Measurements from ENCODE around the gene CAMK1D. TPM values are rescaled to one million over a fixed set of nuclear protein-coding genes. Genes with fewer than 3 reads are reported as not detected.
"Not testable (repeated sequence)": the region's sequence is repeated elsewhere in the genome, so short reads cannot be mapped to it uniquely, and the experiment has no call there.

Gene CAMK1D
- 0.10 TPM in 1 of 2 replicates, not detected in the other for total RNA-seq (2014; rRNA removed; shearing (Covaris generic))

DNA sequence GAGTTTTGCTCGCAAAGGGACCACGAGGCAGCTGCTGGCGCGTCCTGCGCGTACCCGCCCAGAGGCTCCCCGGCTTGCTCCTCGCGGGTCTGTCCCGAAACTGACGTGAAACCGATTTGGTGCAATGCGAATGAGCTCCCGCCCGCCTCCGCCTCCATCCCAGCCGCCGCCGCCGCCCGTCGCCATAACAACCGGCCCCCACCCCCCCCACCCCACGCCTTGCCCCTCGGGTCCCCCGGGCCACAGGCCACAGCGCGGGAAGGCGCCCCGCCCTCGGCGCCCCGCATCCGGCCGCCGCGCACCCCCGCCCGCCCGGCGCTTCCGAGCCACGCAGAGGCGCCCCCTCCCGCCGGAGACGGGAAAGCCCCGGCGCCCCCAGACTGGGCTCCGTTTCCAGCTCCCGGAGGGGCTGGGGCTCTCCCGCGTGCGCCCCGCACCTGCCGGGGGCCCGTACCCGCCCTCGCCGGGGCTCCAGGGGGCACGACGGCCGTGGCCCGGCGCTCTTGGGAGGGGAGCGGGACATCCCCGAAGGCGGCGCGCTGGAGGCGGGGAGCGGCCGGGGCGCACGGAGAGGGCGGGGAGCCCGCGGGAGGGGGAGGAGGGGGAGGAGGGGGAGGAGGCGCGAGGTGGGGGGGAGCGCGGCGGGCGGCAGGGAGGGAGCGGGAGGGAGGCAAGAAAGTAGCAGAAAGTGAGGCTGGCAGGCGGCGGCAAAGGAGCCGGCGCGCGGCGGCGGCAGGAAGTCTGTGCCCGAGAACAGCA, at the start of gene CAMK1D:
CAMK1D (plus strand) TSS at position 678 of the 759 bp plus-strand sequence.
- in situ Hi-C loops (cut with HindIII; ENCODE audit: low sequenced_read_pairs) = no loop called here
- DNase-seq (ENCODE audit: low spot score) = peak; percentile 82

DNA sequence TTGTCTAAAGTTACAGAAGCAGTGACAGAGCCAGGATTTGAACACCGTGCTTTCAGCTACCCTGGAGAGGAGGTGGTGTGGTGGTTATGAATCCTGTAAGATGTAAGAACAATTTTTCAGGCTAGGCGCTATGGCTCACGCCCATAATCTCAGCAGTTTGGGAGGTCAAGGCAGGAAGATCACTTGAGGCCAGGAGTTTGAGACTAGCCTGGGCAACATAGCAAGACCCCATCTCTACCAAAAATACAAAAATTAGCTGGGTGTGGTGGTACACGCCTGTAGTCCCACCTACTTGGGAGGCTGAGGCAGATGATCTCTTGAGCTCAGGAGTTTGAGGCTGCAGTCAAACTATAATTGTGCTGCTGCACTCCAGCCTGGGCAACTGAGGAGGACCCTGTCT, 48.3 kb upstream of the CAMK1D start:
- DNase-seq (ENCODE audit: low spot score); in situ Hi-C loops (cut with HindIII; ENCODE audit: low sequenced_read_pairs): not testable (repeated sequence)

DNA sequence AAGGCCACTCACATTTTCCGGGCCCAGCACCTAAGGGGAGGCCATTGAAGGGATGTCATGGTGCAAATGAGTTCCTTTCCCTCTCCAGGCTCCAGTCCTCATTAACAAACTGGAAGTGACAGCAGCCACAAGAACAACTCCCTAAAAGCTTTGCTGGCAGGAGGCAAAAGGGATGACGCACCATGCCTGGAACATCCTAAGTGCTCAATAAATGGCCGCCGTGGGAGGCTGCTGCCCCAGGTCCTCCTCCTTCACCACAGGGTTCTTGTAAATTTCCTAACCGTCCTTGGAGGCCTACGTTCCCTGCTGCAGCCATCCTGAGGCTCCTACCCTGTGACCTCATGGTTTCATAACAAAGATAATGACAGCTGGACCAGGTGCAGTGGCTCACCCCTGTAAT, 41.3 kb upstream of the CAMK1D start:
- in situ Hi-C loops (cut with HindIII; ENCODE audit: low sequenced_read_pairs) = no loop called here

DNA sequence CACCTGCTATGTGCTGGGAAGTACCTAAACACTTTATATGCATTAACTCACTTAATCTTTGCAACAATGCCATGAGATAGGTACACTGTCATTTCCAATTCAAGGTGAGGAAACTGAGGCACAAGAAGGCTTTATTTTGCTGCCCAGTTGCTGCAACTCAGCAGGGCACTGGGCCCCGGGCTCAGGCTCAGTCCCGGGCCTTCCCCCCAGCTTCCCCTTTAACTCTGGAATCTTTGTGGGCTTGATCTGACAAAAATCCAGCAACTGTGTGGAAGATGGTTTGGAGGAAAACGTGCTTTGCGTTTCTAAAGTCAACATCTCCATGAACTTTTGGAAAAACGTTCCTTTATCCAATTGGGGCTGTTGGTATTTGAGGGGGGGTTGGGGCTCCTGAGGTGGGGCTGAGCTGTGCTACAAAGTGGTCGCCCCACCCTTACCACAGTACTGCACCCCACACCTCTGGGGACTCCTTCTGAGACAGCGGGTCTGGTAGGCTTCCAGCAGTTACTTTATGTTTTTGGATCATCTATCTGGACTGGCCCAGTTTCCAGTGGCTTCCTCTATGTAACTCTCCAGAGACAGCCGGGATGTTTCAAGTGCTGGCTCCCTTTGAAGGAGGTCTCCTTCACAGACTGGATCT, 40.5 kb upstream of the CAMK1D start:
- in situ Hi-C loops (cut with HindIII; ENCODE audit: low sequenced_read_pairs) = no loop called here
- DNase-seq (ENCODE audit: low spot score) = no peak

More for the DNA sequence above, 41.3 kb upstream of the CAMK1D start:
- DNase-seq (ENCODE audit: low spot score) = no peak

- in situ Hi-C loops (cut with HindIII; ENCODE audit: low sequenced_read_pairs); DNase-seq (ENCODE audit: low spot score): not testable (repeated sequence)
Observed at GRCh38 chr10:12309783-12310182, 39.6 kb upstream of the CAMK1D start.

DNA sequence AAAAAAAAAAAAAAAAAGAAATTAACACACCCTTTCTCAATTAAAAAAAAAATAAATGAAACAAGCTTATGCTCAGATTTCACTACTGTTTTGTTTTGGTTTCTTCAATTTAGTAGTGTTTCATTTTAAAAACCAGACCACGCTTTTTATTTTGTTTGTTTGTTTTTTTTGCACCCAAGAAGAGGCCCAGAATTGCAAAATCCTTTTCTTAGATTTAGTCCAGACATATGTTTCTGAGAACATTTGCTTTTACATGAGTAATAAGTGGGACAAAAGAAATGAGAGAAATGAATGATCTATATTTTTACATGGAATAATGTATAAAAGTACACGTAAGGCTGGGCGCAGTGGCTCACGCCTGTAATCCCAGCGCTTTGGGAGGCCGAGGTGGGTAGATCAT, 34.5 kb upstream of the CAMK1D start:
- in situ Hi-C loops (cut with HindIII; ENCODE audit: low sequenced_read_pairs) = no loop called here
- DNase-seq (ENCODE audit: low spot score) = no peak

- DNase-seq (ENCODE audit: low spot score) = no peak
- in situ Hi-C loops (cut with HindIII; ENCODE audit: low sequenced_read_pairs) = no loop called here
Observed at GRCh38 chr10:12319076-12319475, 30.3 kb upstream of the CAMK1D start.

GRCh38 chr10:12320892-12321291, 28.5 kb upstream of the CAMK1D start:
- no peak for DNase-seq (ENCODE audit: low spot score)
- in situ Hi-C loops (cut with HindIII; ENCODE audit: low sequenced_read_pairs) = no loop called here

DNA sequence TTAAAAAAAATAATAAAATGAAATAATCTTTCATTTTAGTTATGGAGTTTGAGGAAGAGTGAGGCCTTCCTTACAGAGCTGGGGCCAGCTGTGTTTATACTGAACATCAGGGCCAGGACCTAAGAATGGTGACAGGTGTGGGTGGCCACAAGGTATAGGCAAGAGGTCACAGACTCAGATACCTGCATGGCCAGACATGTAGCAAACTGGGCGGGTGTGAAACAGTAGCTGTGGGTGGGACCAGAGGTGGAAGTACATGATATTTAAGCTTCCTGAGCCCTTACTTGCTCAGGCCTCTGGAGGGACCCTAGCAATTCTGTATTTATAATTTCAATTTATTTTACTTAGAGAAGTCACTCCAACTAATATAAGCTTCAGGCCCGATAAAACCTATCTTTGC, 27.7 kb upstream of the CAMK1D start:
- in situ Hi-C loops (cut with HindIII; ENCODE audit: low sequenced_read_pairs) = no loop called here
- no peak for DNase-seq (ENCODE audit: low spot score)

- in situ Hi-C loops (cut with HindIII; ENCODE audit: low sequenced_read_pairs) = no loop called here
- DNase-seq (ENCODE audit: low spot score) = no peak
Observed at GRCh38 chr10:12322583-12323131, 26.7 kb upstream of the CAMK1D start.

- no peak for DNase-seq (ENCODE audit: low spot score)
- in situ Hi-C loops (cut with HindIII; ENCODE audit: low sequenced_read_pairs) = no loop called here
Observed at GRCh38 chr10:12324530-12324929, 24.8 kb upstream of the CAMK1D start.

DNA sequence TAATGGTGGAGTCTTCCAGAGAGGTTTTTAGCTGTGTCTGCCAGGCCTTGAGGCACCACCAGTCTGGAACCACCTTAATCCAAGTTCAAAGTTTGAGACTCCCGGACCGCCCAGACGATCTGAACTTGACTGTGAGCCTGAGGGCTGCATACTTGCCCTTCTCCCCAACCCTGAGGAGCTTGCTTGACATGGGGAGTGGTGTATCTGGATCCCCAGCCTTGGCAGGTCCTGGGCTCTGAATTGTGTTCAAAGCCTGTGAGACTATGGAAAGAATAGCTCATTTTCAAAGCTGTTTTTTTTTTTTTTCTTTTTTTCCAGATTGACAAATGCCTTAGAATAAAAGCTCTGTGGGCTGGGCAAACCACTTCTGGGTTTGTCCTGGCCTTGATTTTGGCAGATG, 22.3 kb upstream of the CAMK1D start:
- no peak for DNase-seq (ENCODE audit: low spot score)
- in situ Hi-C loops (cut with HindIII; ENCODE audit: low sequenced_read_pairs) = no loop called here

DNA sequence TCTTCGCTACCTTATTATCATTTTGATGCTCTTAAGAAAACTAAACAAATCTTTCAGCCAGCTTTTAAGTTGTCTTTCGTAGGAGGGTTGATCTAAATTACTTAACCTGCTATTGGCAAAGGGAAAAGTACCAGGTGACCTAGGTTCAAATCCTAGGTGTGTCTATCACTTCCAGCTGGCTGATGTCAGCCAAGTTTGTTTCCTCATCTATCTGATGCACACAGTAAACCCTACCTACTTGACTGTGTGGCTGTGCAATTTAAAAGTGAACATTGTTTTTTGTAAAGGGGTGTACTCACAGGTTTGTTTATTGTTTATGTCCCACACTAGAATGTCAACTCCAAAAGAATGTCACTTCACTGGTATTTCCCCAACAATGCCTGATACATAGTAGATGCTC, 21.9 kb upstream of the CAMK1D start:
- in situ Hi-C loops (cut with HindIII; ENCODE audit: low sequenced_read_pairs) = no loop called here
- DNase-seq (ENCODE audit: low spot score) = no peak

DNA sequence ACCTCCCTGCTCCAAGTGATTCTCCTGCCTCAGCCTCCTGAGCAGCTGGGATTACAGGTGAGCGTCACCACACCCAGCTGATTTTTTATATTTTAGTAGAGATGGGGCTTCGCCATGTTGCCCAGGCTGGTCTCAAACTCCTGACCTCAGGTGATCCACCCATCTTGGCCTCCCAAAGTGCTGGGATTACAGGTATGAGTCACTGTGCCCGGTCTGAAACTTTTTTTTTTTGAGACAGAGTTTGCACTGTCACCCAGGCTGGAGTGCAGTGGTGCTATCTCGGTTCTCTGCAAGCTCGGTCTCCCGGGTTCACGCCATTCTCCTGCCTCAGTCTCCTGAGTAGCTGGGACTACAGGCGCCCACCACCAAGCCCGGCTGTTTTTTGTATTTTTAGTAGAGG, 21.0 kb upstream of the CAMK1D start:
- DNase-seq (ENCODE audit: low spot score); in situ Hi-C loops (cut with HindIII; ENCODE audit: low sequenced_read_pairs): not testable (repeated sequence)

DNA sequence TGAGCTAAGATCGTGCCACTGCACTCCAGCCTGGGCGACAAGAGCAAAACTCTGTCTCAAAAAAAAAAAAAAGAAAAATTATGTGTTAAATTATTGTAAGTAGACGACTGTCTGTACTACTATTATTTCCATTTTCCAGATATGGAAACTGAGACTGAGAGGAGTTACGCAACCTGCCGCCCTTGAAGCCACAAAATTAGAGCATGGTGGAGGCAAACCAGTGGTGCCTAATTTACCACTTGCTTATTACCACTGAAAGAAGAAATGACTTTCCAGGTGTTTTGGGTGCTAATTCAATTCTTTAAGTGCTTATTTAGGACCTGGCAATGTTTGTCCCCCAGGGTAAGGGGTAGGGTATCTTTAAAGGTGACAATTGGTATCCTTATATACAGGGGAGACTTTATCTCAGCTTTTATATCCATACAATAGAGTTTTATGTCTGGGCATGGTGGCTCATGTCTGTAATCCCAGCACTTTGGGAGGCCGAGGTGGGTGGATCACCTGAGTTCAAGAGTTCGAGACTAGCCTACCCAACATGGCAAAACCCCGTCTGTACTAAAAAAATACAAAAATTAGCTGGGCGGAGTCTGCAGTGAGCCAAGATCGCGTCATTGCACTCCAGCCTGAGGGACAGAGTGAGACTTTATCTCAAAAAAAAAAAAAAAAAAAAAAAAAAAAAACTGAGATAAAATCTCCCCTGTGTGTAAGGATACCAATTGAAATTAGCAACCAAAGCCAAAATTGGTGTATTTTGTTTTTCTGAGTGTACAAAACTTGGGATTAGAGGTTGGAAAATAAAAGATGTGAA, 16.6 kb upstream of the CAMK1D start:
- in situ Hi-C loops (cut with HindIII; ENCODE audit: low sequenced_read_pairs) = no loop called here
- DNase-seq (ENCODE audit: low spot score) = no peak

- in situ Hi-C loops (cut with HindIII; ENCODE audit: low sequenced_read_pairs) = no loop called here
- DNase-seq (ENCODE audit: low spot score) = no peak
Observed at GRCh38 chr10:12333380-12334185, 15.8 kb upstream of the CAMK1D start.

DNA sequence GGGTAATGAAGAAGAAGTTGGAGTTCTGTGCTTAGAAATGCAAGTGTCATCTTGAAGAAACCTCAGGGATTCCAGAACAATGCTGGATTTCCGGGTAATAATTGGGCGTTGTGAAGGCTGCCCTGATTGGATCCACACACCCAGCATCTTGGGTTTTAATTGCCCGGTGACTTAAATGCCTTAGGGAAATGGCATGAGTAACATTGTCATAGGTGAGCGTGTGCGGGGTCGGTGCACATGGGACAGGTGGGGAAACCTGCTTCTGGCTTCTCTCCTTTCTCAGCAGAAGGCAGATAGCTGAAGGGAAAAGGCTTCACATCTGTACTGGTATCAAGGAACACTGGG, 15.2 kb upstream of the CAMK1D start:
- in situ Hi-C loops (cut with HindIII; ENCODE audit: low sequenced_read_pairs) = no loop called here

GRCh38 chr10:12335169-12335568, 14.2 kb upstream of the CAMK1D start:
- DNase-seq (ENCODE audit: low spot score); in situ Hi-C loops (cut with HindIII; ENCODE audit: low sequenced_read_pairs): not testable (repeated sequence)

More for the DNA sequence above, 15.2 kb upstream of the CAMK1D start:
- DNase-seq (ENCODE audit: low spot score) = no peak
